HG02642 (cell line): ENCODE data around the gene RNASEL.
"Not testable (repeated sequence)": the region's sequence is repeated elsewhere in the genome, so short reads cannot be mapped to it uniquely, and the experiment has no call there.

Experiments used
- ATAC-seq: cut with Tn5 transposase; IDR thresholded peaks from one replicate; pipeline ENCODE4 v1.9.1; 2021; ENCODE audit warnings: mild to moderate bottlenecking; ENCODE audit not compliant: unreplicated experiment, poor library complexity

The RNASEL gene, protein sequence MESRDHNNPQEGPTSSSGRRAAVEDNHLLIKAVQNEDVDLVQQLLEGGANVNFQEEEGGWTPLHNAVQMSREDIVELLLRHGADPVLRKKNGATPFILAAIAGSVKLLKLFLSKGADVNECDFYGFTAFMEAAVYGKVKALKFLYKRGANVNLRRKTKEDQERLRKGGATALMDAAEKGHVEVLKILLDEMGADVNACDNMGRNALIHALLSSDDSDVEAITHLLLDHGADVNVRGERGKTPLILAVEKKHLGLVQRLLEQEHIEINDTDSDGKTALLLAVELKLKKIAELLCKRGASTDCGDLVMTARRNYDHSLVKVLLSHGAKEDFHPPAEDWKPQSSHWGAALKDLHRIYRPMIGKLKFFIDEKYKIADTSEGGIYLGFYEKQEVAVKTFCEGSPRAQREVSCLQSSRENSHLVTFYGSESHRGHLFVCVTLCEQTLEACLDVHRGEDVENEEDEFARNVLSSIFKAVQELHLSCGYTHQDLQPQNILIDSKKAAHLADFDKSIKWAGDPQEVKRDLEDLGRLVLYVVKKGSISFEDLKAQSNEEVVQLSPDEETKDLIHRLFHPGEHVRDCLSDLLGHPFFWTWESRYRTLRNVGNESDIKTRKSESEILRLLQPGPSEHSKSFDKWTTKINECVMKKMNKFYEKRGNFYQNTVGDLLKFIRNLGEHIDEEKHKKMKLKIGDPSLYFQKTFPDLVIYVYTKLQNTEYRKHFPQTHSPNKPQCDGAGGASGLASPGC

DNA sequence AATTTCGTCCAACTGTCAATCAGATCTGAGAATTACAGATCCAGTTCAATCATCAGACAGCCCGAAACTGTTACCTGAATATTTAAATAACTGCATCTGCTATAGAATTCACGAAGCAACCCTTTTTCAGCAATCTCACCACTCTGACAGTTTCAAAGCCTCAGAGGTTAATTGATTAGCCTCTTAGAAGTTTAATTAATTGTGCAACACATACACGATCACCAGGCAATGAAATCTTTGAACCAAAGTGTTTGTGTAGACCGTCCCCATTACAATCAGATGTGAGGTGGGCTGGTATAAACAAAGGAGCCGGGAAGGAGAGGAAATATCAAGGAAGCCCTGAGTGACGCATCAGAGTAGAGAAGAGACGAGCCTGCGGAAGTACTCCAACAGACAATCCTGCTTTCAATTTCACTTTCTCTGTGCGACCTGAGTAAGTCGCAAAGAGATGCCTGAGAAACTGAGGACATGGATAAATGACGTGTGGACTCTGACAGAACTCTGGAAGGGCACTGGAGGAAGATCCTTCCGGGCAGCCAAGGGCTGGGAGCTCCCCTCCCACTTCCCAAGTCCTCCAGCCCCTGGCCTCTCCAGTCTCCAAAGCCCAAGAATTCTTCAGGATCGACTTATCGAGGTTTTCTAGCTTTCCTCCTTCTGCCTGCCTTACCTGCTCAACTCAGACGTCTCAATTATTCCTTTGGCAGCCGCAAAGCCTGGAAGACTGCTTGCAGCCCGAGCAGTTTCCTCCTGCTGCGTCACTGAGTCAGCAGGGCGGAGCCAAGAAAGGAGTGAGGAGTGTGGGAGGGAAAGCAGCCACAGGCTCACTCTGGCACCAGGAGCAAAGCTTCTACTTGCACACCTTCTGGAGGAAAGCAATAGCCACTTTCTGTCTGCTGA is at the start of gene RNASEL:
Gene RNASEL (minus strand): TSS at position 757 of the 897 bp plus-strand sequence. CDS start 2,450 bp downstream, outside the sequence.
- ATAC-seq = peak; percentile 86

DNA sequence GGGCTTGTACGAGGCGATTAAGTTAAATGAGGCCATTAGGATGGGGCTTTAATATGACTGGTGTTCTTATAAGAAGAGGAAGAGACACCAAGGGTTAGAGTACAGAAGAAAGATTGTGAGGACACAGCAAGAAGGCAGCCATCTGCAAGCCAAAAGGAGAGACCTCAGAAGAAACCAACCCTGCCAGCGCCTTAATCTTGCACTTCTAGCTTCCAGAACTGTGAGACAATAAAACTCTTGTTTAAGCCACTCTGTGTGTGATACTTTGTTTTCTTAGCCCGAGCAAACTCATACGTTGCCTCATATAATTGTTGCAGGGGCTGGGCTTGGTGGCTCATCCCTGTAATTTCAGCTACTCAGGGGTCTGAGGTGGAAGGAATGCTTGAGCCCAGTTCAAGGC is 48.7 kb upstream of the RNASEL start:
- ATAC-seq = no peak

DNA sequence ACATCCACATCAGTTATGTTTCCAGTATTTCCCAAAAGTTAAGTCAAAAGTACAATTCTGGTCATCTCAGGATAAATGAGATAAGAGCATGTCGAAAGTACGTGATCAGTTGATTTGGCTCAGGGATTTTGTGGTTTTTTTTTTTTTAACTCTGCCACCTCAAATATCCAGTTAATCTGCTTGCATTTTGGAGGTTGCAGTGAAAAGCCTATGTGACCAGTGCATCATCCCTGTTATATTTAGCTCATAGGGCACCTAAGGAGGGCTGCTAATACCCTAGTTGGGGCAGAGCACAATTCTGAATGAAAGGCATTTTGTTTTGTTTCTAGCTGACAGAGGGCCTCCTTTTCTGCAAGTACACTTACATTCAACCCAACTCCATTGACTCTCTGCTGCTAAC is 46.8 kb upstream of the RNASEL start:
- no peak for ATAC-seq

- no peak for ATAC-seq
Observed at GRCh38 chr1:182634306-182635072, 45.4 kb upstream of the RNASEL start.

DNA sequence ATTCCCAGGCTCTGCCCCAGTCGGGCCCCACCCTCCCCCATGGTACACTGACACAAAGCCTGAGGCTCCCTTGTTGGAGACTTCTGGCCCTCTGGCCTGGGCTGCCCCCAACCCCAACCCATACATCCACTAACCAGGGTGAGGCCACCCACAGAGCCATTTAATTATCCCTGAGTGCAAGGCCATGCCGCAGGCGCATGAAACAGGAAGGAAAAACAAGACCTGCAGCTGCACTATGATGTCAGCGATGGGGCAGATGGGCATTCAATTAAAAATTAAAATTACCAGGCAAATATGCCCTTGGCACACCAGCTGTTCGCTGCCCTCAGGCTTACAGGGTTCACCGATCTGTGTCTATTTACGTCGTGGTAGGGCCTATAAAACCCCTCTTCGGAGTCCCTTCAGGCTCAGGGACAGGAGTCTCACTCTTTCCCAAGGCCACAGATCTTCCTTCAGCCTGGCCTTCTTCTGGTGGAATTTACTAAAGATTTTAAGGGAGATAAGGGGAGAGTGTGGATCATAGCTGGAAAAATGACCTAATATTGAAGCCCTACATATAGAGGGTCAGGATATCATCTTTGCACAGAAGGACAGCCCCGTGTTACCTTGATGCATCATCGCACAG is 44.7 kb upstream of the RNASEL start:
- peak; percentile 36 for ATAC-seq

DNA sequence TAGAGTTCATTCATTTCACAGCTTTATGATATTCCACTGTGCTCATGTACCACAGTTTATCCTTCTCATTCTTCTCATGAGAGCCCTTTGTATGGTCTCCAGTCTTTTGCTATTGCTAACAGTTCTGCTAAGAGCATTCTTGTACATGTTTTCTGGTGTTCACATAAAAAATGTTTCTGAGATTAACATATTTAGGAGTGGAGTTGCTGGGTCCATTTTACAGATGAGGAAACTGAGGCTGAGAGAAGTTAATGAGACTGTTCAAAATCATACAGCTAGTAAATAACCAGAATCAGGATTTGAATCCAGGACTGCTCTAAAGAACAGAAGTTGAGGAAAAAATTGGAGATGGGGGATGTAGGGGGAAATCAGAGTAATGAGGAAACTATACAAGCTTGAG is 44.0 kb upstream of the RNASEL start:
- ATAC-seq = no peak

GRCh38 chr1:182632441-182632857 is 43.4 kb upstream of the RNASEL start:
- ATAC-seq = not testable (repeated sequence)

- no peak for ATAC-seq
Observed at GRCh38 chr1:182631954-182632353, 42.9 kb upstream of the RNASEL start.

DNA sequence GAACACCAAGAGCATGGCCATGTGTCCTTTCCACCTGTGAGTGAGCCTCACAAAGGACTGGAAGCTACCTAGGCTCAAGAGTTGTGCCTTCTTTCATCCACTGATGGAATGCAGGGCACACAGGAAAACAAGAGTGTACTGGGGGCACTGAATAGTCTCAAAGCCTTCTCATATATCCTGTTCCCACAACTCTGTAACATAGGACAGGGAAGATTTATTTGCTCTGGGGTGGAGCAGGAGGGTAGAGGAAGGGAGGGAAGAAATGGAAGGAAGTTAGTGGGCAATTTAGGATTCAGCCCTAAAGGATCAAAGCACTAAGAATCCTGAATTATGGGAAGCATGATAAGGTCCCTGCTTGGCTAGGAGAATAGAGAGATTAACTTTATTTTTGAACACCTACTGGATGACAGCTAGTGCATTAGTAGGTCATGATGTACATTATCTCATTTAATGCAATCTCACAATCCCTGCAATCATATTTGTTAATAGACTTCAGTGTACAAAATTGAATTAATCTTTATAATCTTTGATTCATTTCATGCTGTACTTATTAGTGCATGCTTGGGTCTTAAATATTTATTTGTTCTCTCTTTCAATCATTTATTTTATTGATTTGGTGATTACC is 42.1 kb upstream of the RNASEL start:
- no peak for ATAC-seq

GRCh38 chr1:182630586-182630985 is 41.5 kb upstream of the RNASEL start:
- no peak for ATAC-seq

DNA sequence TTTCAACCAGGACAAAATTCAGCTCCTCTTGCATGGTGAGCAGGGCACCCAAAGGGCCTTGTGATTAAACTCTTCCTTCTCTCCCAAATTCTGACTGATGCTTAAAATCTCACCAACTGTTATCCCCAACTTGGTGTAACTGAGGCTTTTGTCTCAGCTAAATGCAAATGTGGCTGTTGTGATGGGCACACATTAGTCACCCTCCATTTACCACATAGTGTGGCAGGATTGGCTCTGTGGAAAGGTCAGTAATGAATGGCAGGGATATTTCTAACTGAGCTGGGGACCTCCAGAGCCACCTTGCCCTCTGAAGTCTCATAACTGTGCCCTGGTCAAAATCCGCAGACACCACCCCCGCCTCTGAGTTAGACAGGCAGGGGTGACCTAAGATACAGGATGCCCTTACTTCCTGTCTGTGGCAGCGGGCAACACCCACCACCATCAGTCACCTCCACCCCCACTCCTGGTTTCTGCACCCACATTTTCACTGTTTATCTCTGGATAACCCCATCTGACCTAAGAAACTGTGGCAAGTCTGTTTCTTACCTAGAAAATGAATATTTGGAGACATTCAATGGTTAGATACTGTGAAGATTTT is 40.5 kb upstream of the RNASEL start:
- peak; percentile 60 for ATAC-seq

- ATAC-seq = no peak
Observed at GRCh38 chr1:182629080-182629479, 40.0 kb upstream of the RNASEL start.

DNA sequence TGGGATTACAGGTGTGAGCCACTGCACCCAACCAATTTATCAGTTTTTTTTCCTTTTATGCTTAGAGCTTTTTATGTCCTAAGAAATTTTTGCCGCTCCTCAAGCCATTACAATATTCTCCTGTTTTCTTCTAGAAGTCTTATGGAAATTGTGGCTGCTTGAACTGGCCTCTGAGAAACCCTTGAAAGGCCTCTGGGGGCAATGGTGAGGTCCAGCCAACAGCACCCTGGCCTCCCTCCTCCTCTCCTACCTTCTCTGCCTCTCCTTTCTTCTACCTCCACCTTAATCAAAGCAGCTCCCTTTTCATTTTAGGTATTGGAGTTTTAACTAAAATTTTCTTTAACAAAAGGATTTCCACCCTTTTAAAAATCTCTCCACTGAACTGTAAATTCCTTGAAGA is 39.6 kb upstream of the RNASEL start:
- ATAC-seq = no peak

DNA sequence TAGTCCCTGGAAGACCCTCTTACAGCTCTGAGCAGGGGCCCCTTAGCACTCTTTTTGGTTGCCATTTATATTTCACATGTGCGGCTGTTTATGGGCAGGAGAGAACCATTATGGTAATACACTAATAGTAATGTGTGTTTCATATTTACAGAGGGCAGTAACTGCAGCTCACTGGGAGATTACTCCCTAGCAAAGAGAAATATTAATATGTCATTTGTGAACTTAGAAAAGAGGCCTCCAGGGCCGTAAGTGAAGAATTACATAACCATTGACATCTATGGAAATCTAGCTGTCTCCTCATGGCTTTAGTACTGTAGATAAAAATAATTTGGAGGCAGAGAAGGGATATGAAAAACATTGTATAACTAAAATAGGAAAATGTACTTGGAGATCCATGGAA is 38.6 kb upstream of the RNASEL start:
- ATAC-seq = no peak

GRCh38 chr1:182626527-182626926 is 37.5 kb upstream of the RNASEL start:
- ATAC-seq = no peak

- no peak for ATAC-seq
Observed at GRCh38 chr1:182625719-182626504, 36.9 kb upstream of the RNASEL start.

- no peak for ATAC-seq
Observed at GRCh38 chr1:182625024-182625423, 36.0 kb upstream of the RNASEL start.

DNA sequence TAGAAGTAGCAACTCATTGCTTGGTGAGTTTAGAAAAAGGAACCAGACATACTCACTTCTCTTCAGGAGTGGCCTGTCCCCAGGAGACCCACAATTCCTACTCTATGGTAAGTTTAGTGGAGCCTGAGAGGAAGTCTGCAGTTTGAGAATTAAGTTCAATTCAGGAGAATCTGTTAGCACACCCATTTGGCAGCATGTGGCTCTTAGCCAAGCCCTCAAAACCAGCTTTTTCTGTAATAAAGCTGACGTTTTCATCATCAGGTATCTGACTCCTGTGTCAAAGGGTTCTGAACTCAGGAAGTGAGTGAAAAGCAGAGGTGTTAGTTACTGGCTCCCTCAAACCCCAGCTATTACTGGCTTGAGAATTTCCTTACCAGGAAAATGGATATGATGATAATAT is 35.5 kb upstream of the RNASEL start:
- ATAC-seq = no peak
